ENCODE measurements around the gene SBNO2. TPM values are rescaled to one million over a fixed set of nuclear protein-coding genes. Genes with fewer than 3 reads are reported as not detected.
A peak's percentile ranks its signal among the peaks of the same experiment; 100 is the strongest.

SBNO2 gene, protein sequence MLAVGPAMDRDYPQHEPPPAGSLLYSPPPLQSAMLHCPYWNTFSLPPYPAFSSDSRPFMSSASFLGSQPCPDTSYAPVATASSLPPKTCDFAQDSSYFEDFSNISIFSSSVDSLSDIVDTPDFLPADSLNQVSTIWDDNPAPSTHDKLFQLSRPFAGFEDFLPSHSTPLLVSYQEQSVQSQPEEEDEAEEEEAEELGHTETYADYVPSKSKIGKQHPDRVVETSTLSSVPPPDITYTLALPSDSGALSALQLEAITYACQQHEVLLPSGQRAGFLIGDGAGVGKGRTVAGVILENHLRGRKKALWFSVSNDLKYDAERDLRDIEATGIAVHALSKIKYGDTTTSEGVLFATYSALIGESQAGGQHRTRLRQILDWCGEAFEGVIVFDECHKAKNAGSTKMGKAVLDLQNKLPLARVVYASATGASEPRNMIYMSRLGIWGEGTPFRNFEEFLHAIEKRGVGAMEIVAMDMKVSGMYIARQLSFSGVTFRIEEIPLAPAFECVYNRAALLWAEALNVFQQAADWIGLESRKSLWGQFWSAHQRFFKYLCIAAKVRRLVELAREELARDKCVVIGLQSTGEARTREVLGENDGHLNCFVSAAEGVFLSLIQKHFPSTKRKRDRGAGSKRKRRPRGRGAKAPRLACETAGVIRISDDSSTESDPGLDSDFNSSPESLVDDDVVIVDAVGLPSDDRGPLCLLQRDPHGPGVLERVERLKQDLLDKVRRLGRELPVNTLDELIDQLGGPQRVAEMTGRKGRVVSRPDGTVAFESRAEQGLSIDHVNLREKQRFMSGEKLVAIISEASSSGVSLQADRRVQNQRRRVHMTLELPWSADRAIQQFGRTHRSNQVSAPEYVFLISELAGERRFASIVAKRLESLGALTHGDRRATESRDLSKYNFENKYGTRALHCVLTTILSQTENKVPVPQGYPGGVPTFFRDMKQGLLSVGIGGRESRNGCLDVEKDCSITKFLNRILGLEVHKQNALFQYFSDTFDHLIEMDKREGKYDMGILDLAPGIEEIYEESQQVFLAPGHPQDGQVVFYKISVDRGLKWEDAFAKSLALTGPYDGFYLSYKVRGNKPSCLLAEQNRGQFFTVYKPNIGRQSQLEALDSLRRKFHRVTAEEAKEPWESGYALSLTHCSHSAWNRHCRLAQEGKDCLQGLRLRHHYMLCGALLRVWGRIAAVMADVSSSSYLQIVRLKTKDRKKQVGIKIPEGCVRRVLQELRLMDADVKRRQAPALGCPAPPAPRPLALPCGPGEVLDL (N-terminal part only)
- 23.1 TPM for total RNA-seq

DNA sequence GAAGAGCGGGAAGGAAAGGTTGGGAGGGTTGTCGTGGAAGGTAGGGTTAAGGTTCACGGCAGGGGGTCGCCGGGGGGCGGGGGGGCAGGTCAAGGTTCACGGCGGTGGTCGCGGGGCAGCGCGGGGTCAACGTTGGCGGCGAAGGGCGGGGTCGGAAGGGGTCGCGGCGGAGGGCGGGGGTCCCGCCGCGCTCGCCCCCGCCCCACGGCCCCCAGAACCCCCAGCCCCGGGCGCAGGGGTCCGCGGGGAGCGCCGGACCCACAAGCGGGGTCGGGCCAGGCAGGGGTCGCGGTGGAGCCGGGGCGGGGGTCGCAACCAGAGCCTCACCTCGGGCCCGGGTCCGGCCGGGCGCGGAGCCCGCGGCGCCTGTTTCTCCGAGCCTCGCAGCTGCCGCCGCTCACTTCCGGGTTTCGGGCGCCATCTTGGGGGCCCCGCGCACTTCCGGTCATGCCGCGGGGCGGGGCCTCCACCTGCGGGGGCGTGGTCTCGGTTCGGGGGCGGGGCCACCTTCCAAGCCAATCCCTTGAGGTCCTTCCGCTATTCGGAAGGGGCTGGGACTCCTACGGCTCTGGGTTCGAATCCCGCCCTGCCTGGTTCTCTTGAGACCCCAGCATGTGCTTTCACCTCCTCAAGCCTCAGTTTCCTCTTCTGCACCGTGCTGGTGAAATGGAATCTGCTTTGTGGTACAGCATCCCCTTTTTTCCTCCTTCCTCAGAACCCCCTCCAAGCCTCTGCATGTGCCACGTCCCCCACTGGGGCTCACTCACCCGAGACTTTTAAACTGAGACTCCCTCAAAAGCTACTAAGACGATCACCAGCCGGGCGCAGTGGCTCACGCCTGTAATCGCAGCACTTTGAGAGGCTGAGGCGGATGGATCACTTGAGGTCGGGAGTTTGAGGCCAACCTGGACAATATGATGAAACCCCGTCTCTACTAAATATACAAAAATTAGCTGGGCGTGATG is at the start of gene SBNO2:
SBNO2 (minus strand) TSS at position 424 of the 965 bp plus-strand sequence. CDS start 19,992 bp downstream, outside the sequence.
- DNase-seq, result peak; percentile 72

DNA sequence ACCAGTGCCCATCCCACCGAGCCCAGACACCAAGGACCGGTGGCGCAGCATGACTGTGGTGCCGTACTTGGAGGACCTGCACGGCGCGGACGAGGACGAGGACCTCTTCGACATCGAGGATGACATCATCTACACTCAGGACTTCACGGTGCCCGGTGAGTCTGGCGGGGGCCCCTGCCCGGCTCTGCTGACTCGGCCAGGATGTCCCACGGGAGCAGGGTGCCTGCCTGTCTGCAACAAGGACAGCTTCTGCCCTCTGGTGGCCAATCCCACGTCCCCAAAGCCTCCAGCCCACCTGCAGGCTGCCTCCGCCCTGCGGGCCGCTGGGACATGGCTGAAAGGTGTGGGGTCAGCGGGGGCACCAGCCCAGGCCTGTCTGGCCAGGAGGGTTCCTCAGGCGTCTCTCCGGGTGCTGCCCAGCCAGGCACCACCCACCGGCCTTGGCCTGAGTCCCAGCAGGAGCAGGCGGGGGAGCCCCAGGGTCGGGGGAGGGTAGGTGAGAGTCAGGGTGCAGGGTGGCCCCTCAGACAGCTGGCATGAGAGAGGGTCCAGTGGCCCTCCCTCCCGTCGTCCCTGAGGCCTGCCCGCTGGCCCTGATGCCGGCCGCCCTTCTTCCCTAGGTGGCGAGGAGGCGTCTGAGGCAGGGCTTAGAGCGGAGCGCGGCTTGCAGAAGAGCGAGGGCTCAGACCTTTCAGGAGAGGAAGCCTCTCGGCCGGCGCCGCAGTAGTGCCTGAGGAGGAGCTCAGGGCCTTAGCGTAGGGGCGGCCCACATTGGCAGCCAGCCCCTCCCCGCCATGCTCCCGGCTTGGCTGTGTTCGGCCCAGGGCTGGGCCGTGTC is 49.2 kb upstream of the SBNO2 start:
- DNase-seq, result no peak

DNA sequence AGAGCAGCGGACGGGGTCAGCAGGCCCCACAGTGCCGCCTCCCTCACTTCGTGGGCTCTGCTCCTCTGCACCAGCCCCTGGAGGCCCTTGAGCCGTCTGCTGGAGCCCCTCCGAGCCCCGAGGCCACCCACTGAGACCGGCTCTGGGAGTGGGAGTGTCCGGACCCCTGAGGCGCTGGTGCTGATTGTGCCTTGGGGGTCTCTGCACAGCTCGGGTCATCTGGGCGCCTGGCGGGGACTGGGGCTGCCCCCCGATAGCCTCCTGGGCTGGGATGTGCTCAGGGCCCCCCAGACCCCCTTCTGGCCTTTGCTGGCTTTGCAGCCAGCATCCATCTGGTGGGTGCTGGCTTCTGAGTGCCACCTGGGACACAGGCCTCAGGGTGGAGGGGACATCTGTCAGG is 48.3 kb upstream of the SBNO2 start:
- DNase-seq, result no peak

GRCh38 chr19:1221904-1222255 is 47.8 kb upstream of the SBNO2 start:
- DNase-seq, result no peak

DNA sequence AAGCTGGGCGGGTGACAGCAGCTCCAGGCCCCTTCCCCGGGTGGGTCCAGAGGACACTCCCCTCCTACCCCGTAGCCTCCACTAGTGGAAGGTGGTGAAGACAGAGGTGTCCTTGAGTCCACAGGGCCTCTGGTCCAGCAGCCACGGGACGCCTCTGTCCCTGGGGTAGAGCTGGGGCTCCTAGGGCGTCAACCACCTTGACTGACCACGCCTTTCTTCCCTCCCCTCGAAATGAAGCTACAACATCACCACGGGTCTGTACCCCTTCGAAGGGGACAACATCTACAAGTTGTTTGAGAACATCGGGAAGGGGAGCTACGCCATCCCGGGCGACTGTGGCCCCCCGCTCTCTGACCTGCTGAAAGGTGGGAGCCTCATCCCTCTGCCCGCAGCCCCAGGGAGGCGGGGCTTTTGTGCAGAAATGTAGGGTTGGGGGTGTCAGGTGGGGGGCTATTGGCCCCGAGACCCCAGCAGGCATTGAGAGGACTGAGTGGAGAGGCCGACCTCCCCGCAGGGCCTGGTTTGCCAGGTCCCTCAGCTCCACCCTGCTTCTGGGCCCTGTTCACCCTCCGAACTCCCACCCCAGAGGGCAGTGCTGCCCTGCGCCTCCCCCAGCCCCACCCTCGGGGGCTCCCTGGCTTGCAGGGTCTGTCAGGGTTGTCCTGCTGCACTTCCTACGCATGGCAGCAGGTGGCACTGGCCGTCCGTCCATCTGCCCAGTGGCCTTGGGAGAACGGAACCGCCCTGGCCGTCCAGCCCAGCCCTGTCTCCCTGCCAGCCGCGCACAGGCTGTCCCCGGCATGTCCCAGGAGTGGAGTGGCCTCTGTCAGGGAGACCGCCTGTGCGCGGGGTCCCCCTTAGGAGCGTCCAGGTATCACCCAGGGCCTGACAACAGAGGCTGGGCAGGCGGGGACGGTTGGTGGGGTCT is 47.2 kb upstream of the SBNO2 start:
- DNase-seq, result no peak

- DNase-seq, result no peak
Observed at GRCh38 chr19:1220477-1220930, 46.4 kb upstream of the SBNO2 start.

DNA sequence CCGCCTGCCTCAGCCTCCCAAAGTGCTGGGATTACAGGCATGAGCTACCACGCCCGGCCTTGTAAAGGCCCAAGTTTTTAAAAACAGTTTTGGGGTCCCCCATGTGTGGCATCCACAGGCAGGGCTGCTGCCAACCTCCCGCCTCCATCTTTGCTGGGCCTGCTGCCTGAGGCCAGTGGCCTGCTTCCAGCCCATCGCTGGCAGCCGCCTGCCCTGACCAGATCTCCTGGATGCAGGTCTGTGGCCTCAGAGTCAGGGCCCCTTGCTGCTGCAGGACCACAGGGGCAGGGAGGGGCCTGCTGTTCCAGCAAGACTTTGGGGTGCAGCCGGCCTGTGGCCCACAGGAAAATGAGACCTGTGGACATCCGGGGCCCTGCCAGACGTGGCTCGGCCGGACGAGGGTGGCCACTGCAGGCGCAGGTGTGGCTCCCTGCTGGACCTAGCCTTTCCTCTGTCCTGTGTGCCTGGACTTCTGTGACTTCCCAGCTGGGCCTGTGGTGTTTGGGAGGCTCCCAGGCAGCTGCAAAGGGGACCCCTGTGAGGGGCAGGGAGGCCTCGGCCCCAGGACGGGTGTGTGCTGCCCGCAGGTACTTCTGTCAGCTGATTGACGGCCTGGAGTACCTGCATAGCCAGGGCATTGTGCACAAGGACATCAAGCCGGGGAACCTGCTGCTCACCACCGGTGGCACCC is 45.9 kb upstream of the SBNO2 start:
- no peak for DNase-seq

GRCh38 chr19:1218751-1219567 is 44.9 kb upstream of the SBNO2 start:
- DNase-seq, result no peak

- no peak for DNase-seq
Observed at GRCh38 chr19:1217366-1217765, 43.3 kb upstream of the SBNO2 start.

- no peak for DNase-seq
Observed at GRCh38 chr19:1216756-1217155, 42.7 kb upstream of the SBNO2 start.

DNA sequence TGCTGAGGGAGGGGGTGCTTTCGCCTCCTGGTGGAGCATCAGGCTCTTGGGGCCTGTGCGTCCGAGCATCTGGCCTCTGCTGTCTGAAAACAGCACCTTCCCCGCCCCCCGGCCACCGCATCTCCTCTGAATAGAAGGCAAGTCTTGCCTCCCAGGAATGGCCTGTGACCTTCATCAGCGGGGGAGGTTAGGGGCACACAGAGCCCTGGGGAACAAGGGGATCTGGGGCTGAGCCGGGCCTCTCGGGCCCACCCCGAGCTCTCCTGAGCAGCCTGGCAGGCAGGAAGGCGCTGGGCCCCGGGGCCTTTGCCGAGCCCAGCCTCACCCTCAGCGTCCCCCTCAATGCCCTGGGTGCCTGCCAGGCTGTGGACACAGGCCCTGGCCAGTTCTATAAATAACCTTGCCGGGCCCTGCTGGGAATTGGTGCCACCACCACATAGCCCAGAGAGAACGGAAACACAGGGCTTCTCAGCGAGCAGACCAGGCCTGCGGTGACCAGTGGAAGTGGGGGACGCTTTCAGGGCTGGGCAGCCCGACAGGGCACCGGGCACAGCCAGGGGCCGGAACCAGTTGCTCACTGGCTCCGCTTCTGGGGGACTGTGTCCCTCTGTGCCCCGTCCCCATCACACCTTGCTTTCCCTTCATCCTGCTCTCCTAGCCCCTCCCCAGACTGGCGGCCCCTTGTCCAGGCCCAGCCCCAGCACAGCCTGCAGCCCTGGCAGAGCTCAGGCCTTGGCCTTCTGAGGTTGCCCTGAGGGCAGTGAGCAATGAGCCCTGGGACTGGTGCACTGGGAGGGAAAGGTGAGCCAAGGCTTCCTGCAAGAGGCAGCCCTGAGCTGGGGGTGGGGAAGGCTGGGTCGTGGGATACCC is 41.0 kb upstream of the SBNO2 start:
- no peak for DNase-seq

DNA sequence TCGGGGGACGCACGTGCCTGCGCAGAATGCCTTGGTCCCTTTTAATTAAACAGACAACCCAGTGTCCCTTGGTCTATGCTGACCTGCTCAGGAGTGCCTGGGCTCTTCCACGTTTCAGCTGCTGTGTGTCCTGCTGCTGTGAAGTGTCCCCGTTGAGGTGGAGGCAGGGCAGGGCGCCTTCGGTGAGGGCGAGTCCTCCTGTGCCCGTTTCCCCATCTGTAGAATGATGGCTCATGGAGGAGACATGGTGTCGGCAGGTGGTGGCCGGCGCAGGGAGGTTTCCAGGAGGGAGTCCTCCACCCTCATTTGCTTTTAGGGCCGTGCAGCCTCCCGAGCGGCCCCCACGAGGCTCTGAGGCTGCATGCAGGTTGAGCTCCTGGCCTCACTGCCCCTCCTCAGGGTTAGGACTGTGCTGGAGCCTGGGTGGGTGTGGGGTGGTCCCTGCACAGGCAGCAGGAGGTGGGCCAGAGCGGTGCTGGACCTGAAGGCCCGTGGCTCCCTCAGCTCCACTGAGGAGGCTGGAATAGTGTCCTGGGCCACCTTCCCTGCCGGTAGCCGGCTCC is 40.3 kb upstream of the SBNO2 start:
- DNase-seq, result no peak

DNA sequence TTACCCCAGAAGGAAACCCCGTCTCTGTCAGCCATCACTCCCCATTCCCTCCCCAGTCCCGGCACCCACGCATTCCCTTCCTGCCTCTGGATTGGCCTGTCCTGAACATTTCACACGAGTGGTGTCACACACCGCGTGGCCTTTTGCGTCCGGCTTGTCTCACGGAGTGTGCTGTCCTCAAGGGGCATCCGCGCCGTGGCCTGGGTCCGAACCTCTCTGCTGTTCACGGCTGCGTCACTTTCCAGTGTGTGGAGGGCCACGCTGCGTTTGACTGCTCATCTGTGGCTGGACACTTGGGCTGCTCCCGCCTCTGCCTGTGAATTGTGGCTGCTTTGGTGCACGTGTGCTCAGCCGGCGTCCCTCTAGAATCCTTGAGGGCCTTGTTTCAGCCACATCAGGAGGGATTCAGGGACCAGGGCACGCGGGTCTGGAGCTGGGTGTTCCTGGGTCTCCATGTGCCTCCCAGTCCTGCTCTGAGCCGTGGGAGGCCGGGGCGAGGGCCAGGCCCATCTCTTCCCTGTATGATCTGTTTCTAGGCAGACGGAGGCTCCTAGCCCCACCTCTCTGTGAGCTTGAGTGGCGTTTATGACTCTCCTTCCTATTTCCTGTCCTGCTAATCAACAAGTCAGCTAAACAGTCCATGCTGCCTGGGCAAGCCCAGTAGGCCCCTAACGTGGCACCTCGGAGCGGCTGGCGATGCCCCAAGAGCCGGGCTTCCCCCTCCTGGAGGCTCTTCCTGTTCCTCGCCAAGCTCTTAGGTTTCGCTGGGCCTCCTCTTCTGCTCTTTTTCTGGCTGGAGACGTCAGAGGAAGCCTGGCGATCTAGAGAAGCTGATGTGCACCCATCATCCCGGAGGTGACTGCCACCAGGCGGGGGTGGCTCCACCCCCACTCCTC is 39.6 kb upstream of the SBNO2 start:
- peak; percentile 71 for DNase-seq

DNA sequence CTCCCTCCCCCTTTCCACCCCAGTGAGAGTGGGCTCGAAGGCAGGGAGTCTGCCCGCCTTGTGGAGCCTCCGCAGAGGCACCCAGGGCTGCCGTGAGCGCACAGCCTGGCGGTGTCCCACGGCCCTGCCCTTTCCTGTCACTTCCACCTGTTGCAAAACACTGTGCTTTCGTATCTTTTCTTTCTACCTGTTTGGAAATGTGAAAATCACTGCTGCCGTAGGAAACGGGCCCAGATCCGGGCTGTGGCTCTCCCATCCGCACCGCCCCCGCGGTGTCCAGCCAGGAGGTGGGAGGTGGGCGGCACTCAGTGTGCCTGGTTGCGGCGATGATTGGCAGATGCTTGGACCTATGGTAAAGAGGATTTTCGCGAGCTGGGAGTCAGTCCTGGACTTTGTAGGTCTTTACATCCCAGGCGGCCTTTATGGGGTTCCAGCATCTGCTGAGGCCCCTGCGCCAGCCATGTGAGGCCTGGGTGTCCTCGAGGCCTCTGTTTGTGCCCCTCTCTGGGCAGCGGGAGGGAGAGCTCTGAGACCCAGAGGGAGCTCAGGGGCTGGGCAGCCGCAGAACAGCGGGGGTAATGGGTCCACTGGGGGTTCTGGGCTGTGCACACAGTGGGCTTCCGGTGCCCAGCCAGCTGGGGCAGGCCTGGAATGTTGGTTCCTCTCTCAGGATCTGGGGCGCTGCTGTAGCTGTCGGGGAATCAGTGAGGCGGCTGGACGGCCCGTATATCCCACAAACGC is 37.6 kb upstream of the SBNO2 start:
- no peak for DNase-seq

DNA sequence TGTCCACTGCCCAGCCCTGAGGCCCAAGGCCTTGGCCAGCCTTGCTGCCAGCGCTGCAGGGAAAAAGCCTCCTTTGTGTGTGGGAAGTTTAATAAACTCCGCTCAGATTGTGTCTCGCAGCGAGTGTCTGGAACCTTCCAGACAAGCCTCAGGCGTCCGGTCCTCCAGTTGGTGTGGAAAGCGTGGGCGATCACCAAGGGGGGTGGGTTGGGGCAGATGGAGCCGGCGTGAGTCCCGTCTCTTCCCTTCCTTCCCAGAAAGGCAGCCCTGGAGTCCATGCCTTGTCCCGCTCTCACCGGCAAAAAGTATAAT is 36.1 kb upstream of the SBNO2 start:
- DNase-seq, result no peak
